Activated CD8-positive, alpha-beta memory T cell treated with anti-CD3 and anti-CD28 coated beads, Interleukin-2, amount 50 U/mL, for 4 hours (primary cell): Measurements from ENCODE around the gene SPATA20.

ENCODE experiments used
- DNase-seq: peaks from one replicate; pipeline ENCODE4 v3.0.0-alpha.2; 2020

The SPATA20 gene

DNA sequence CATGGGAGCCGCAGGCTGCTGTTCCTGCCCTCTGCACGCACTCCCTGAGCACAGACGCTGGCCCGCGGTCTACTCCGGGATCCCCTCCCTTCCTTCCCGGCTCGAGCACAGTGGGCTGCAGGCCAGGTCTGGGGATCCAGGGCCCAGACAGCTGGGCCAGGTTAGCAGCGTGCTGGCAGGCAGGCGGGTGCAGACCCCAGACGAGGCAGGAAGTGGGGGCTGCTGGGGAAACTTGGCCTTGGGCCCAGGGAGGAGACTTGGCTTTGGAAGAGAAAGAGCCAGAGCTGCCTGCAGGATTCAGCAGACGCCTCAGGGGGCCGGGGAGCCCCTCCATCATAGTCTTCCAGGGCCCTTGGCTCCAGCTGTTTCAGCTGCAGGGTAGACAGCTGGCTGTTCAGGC is 57.5 kb downstream of the SPATA20 start:
- DNase-seq, result no peak

DNA sequence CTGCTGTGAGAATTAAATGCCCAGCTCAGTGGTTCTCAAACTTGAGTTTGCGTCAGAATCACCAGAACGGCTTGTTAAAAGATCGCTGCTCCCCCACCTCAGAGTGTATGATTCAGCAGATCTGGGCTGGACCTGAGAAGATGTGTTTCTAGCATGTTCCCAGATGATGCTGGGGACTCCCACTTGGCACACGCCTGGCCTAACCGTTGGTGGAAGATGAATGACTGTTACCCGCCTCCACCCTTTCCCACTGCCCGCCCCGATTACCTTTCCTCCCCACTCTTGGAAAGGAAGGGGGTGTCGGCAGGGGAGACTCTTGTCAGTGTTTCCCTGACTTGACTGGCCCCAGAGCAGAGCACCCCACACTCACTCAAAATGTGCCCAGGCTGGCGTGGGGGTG is 58.5 kb downstream of the SPATA20 start:
- DNase-seq, result no peak
